Hepatocyte (in vitro differentiated cells): ENCODE data around the gene RHOBTB3.

Experiments used
- EZH2 ChIP-seq: fragments of 200-600 bp; sonication (generic); IDR thresholded peaks from 2 replicates; pipeline ENCODE4 v1.6.1; 2016; ENCODE audit warnings: antibody characterized with exemption, mild to moderate bottlenecking, borderline replicate concordance
- TF ChIP-seq, protein P1 (sequence below): fragments of 200-600 bp; sonication (generic); IDR thresholded peaks from 2 replicates; pipeline ENCODE4 v1.5.1; 2016; ENCODE audit warnings: antibody characterized with exemption, mild to moderate bottlenecking; ENCODE audit not compliant: poor library complexity

DNA sequence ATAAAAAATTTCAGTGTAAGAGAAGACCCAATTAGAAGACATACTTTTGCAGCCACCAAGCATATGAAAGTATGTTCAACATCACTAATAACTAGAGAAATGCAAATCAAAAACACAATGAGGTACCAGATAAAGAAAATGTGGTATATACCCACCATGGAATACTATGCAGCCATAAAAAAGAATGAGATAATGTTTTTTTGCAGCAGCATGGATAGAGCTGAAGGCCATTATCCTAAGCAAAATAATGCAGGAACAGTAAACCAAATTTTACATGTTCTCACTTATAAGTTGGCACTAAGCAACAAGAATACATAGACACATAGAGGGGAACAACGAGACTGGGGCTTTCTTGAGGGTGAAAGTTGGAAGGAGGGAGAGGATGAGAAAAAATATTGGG, 41.5 kb upstream of the RHOBTB3 start:
- TF ChIP-seq, protein P1, sequence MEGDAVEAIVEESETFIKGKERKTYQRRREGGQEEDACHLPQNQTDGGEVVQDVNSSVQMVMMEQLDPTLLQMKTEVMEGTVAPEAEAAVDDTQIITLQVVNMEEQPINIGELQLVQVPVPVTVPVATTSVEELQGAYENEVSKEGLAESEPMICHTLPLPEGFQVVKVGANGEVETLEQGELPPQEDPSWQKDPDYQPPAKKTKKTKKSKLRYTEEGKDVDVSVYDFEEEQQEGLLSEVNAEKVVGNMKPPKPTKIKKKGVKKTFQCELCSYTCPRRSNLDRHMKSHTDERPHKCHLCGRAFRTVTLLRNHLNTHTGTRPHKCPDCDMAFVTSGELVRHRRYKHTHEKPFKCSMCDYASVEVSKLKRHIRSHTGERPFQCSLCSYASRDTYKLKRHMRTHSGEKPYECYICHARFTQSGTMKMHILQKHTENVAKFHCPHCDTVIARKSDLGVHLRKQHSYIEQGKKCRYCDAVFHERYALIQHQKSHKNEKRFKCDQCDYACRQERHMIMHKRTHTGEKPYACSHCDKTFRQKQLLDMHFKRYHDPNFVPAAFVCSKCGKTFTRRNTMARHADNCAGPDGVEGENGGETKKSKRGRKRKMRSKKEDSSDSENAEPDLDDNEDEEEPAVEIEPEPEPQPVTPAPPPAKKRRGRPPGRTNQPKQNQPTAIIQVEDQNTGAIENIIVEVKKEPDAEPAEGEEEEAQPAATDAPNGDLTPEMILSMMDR: no peak
- TF ChIP-seq EZH2: no peak
